Stimulated activated CD8-positive, alpha-beta memory T cell treated with anti-CD3 and anti-CD28 coated beads, Interleukin-15, amount 100 ng/mL, for 24 hours (primary cell): ENCODE data around the gene DUSP19.

Experiments
- DNase-seq: peaks from one replicate; pipeline ENCODE4 v3.0.0-alpha.2; 2020; ENCODE audit warnings: low read depth

Gene DUSP19

DNA sequence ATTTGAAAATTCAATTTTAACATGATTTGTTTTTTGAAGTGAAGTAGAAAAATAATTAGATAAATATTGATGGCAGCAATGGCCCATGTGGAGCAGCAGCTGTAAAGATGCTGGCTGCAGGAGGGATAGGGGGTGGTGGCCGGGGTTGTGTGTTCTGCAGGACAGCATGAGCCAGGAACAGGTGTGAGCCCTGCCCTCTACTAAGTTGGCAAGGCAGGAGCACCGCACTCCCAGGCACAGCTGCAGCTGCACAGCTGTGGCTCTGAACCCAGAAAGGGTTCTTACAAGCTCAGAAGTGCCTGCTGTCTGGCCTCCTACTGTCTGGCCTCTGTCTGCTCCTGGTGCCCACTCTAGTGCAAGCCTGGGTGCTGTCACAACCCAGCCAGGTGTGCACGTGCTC, 10.0 kb upstream of the DUSP19 start:
- no peak for DNase-seq

DNA sequence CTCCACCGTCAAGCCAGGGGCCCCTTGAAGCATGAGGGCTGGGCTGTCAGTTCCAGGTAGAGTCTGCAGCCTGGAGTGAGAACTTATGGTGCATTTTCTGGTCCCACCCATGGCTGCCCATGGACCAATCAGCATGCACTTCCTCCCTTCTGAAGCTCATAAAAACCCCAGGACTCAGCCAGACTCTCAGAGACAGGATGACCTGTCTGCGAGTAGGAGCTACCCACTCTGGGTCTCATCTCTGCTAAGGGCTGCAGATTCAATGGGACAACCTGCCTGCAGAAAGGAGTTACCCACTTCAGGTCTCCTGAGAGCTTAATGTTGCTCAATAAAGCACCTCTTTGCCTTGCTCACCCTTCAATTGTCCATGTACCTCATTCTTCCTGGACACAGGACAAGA, 9.4 kb upstream of the DUSP19 start:
- DNase-seq: no peak

DNA sequence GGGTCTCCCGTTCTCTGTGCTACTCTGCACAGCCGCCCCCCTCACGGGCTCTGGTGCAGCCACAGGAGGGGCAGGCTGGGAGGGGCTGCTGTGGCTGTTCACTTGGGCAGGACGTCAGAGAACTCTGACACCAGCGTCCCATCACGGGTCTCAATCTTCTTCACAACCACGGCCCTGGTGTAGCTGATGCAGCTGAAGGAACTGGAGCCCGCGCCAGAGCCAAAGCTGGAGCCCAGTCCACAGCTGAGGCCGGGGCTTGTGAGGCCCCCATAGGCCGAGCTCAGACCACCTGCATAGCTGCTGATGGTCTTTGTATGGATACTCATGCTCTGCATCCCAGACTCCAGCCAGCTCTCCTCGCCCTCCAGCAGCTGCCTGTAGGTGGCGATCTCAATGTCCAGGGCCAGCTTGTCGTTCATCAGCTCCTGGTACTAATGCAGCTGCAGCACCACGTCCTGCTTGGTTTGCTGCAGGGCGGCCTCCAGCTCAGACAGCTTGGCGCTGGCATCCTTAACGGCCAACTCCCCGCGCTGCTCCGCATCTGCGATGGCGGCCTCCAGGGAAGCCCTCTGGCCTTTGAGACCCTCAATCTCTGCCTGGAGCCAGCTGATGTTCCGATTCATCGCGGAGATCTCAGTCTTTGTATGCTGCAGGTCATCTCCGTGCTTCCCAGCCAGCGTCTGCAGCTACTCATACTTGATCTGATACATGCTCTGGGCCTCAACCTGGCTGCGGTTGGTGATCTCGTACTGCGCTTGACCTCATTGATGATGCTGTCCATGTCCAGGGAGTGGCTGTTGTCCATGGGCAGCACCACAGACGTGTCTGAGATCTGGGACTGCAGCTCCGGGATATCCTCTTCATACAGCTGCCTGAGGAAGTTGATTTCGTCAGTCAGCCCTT, 7.4 kb upstream of the DUSP19 start:
- no peak for DNase-seq

DNA sequence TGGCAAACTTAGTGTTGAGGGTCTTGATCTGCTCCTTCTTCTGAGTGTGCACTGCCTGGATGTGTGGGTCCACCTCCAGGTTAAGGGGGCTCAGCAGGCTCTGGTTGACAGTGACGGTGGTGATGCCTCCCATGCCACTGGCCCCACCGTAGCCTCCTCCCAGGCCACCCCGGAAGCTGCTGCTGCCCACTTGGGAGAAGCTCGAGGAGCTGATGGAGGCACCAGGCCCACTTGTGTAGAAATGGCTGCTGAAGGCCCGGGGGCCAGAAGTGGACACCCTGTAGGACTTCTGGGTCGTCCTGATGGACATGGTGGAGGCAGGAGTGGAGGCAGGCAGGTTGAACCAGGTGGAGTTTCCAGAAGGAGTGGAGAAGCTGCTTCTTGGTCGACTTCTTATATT, 6.4 kb upstream of the DUSP19 start:
- DNase-seq: no peak

DNA sequence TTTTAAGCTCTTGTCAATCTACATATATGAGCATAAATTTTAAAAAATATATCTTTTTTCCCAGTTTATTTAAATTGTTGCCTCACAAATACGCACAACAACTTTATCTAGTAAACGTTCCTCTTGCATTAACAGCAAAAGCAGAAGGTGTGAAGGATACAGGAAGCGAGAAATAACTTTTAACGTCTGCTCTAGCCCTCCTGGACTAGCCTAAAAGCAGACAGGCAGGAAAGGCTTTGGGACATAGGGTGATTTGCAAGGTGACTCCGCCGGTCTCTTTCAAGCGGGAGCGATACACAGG, 434 bp upstream of the DUSP19 start:
- DNase-seq: no peak

DNA sequence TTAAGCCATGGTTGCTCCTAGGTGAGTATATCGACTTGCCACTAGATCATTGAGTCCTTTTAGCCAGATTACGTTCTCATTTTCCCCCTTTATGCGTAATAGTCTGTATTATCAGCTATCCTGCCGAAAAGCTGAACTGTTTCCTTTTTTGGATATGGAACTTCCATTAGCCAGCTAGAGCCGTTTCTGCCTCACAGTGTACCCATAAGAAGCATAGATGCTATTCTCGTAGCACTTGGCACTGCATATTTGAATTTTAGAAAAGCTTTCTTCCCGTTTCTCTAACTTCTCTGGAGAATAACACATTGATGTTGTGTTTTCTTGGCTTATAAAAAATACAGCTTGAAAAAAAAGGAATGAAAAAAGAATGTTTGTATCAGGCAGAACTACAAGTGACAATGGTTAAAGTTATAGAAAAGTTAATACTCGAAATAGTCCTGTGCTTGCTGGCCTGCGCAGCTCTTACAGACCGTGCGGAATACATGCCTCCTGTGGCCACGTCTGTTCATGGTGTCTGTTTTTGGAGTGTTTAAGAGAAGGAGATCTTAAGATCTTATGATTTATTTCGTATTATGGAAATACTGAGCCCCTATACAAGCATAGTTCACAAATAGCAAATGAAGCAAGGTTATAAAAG, 710 bp downstream of the DUSP19 start:
- DNase-seq: no peak

DNA sequence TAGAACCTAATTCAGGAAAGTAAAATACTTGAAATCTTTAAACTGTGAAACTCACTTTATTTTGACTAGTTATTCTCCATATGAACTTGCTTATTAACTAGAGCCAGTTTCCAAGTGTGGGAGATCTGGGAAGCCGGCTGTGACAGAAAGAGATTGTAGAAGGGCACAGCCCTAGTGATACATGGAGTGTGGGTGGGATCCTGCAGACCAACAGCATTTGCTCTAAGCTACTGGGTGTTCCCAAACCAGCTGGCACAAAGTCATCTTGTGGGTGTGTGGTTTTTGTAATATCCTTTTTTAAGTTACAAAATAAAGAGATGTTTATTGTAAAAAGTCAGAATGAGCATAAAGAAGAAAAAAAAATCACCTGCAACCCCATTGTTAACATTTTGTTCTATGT, 3.4 kb downstream of the DUSP19 start:
- DNase-seq: no peak

DNA sequence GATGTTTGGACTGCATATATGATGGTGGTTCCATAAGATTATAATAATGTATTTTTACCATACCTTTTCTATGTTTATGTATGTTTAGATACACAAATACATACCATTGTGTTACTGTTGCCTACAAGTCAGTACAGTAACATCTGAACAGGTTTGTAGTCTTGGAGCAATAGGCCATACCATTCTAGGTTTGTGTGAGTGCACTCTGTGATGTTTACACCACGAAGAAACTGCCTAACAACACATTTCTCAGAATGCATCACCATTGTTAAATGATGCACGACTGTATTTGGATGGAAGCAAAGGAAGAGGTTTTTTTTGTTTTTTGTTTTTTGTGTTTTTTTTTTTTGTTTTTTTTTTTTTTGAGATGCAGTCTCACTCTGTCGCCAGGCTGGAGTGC, 9.5 kb downstream of the DUSP19 start:
- no peak for DNase-seq

DNA sequence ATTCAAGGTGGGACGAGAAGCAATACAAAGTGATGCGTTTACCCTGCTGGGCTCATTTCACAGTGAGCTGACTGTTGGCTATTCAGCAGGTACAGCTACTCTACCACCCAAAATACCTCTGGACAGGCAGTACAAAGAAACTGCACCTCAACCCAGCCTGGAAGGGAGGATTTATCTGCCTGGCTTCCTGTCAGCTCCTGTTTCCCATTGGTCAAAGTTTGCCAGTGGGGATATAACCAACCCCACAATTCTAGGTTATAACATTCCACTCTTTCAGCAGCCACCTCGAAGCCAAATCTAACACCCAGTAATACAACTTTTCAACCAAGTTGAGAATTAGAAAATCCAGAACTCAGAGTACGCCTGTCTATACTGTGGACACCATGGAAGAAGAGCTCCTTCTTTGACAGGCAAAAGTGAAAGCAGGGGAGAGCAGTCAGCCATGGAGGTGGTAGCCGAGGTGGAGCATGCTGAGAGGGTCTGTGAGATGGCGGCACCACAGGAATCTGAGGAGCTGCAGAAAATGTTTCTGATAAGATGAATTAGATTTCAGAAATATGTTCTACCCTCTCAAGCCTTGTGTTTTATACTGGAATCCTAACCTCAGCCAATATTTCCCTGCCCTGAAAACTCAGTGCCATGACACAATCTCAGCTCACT, 10.8 kb downstream of the DUSP19 start:
- DNase-seq: no peak

DNA sequence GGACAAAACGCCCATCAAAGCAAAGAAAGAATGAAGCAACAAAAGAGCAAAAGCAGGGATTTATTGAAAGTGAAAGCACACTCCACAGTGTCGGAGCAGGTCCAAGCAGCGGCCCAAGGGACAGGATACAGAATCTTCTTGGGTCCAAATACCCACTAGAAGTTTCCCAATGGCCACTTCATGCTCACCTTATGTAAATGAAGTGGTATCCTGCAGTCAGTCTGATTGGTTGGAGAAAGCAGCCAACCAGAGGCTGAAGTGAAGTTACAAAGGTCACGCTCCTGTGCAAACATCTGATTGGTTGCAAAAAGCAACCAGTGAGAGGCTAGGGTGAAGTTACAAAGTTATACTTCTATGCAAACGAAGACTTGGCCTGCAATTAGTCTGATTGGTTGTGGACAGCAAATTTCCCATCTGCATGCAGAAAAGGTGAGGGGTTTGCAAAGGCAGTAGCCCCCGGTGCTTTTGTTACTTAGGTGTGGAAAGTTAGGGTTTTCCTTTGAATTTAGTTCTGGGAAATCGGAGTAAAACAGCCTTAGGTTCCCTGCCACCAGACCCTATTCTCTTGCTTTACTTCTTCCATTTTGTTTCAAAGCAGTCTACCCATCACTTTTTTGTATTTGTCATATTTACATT, 12.9 kb downstream of the DUSP19 start:
- DNase-seq: no peak

DNA sequence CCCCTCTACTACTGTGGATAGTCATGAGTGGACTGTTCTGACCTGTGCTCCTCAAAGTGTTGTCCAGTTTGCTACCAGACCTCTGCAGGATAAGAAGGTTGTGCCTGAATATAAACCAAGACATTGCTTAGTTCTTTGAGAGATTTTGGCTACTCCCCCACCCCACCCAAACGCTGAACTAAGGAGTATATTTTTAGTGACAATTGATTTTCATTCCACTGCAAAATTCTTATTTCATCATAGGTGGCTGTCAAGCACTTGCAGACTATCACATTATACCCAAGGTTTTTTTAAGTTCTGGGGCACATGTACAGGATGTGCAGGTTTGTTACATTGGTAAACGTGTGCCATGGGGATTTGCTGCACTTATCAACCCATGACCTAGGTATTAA, 13.4 kb downstream of the DUSP19 start:
- DNase-seq: no peak

DNA sequence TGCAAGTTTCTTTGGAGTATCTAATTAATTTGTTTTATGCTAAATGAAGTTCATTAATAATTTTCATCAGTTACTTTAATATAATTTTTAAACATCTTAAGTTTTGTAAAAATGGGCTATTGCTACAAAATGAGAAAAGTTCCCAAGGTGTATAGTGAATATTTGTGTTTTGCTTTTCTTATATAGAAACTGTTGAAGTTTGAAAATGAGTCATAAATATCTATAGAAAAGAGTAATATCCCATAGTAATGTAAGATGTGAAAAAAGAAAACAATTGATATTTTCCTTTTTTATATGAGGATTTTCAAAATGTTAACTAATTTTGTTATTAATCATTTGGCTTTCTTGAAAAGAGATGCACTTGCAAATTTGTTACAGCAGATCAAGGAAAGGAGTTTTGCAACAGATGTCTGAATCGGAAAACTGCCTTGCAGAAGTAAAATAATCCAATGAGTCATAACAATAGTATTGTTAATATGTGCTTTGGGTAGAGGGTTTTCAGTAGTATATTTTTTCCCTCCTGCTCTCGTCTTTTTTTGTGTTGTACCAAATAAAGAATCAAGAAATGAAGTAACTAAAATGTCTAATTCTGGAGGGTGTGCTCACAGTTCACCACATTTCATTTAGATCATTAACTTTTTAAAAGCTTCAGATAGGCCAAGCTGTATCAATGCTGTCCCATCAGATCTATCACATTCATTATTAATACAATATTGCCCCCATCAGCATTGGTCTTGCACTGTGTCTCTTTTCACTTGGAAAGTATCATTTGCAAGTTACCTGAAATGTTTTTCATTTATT, 15.5 kb downstream of the DUSP19 start:
- DNase-seq: no peak

DNA sequence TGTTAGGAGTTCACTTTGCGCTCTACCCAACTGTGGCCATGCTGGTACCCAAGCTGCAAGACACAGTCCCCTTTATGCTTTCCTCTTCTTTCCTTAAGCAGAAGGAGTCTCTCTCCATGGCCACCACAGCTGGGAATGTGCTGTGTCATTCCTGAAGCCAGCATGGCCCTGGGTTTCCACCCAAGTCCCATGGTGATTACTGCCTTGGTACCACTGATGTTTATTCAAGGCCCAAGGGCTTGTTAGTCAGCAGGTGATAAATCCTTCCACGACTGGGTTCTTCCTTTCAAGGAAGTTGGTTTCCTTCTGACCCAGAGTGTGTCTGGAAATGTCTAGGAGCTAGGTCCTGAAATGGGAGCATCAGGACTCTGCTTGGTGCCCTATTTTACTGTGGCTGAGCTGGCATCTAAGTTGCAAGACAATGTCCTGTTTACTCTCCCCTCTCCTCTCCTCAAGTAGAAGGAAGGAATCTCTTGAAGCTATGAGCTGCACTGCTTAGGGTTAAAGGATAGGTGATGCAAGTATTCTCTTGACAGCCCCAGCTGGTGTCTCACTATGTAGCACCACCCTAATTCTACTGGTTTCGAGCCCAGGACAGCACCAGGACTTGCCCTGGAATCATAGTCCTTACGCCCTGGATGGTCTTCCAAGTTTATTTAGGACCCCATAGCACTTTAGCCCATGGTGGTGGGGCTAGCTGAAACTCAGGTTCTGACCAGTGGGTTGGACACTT, 27.0 kb downstream of the DUSP19 start:
- no peak for DNase-seq

DNA sequence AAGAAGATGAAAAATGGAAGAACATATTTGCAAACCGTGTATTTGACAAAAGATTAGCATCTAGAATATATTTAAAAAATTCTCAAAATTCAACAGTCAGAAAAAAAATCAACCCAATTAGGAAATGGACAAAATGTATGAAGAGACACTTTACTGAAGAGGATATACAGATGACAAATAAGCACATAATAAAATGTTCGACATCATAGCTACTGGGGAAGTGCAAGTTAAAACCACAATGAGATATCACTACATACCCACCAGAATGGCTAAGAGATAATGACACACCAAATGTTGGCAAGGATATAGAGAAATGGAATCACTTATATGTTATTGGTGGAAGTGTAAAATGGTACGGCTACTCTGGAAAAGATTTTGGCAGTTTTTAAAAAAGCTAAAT, 34.0 kb downstream of the DUSP19 start:
- DNase-seq: no peak

DNA sequence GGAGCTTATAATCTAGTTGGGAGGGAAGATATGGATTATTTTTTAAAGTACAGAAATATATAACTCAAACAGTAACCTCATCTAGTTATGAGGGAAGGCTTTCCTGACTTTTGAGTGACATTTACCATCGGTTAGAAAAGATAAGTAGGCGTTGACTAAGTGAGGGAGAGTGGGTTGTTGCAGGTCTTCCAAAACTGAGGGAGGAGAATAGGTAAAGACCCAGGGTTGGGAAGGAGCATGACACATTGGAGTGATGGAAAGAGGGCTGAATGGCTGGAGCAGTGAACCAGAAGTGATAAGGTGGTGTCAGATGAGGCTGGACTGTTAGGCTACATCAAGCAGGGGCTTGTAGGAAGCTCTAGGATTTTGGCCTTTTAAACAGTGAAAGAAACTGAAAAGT, 35.1 kb downstream of the DUSP19 start:
- no peak for DNase-seq

DNA sequence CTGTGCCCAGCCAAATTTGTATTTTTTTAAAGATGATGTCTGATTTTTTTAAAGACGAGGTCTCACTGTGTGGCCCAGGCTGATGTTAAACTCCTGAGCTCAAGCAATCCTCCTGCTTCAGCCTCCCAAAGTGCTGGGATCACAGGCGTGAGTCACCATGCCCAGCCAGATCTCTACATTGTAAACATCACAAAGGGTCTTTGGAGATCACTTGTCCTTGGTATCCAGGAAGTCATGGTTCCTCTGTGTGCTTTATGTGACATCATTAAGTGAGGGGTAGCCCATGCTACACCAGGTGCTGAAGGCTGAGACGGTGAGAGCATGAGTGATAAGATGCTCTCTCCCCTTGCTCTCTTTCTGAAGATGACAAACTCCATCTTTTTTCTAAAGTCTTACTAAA, 38.7 kb downstream of the DUSP19 start:
- no peak for DNase-seq

DNA sequence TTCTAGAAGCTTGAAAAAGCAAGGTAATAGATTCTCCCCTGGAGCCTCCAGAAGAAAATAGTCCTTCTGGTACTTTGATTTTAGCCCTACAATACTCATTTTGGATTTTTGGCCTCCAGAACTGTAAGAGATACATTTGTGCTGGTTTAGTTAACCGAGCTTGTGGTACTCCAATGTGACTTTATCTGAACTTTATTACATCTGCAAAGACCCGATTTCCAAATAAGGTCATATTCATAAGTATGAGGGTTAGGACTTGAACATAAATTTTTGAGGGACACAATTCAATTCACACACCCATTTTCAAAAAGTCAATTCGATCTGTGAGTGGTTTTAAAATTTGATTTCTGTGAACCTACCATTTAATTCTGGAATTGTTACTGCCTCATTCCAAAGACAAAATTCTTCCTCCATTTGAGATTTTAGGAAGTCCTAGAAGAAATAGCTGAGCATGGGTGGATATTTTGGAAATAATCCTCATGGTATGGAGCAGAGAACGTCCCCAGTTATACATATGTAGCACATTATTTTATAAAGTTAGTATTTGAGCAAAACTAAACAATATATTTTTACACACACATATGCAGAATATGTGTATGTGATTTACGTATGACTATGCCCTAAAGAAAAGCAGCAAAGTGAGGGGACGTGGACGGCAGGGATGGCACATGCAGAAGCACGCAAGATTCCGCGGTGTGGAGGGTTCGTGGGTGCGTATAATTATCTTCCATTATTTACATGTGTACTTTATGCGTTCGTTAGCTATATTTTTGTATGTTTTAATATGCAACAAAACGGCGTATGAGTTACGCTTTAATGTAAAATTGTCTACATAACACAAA, 44.8 kb downstream of the DUSP19 start:
- DNase-seq: no peak

DNA sequence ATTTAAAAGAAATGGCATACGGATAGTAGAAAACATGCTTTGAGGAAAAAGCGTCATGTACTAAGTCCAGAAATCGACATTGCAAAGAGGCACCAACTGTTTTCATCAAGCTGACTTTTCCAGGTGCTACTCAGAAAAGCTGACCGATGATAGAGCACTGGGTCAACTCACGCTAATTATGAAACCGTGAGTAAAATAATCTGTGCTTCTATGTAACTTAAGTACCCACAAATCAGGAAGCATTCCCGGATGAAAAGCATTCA, 45.3 kb downstream of the DUSP19 start:
- no peak for DNase-seq

DNA sequence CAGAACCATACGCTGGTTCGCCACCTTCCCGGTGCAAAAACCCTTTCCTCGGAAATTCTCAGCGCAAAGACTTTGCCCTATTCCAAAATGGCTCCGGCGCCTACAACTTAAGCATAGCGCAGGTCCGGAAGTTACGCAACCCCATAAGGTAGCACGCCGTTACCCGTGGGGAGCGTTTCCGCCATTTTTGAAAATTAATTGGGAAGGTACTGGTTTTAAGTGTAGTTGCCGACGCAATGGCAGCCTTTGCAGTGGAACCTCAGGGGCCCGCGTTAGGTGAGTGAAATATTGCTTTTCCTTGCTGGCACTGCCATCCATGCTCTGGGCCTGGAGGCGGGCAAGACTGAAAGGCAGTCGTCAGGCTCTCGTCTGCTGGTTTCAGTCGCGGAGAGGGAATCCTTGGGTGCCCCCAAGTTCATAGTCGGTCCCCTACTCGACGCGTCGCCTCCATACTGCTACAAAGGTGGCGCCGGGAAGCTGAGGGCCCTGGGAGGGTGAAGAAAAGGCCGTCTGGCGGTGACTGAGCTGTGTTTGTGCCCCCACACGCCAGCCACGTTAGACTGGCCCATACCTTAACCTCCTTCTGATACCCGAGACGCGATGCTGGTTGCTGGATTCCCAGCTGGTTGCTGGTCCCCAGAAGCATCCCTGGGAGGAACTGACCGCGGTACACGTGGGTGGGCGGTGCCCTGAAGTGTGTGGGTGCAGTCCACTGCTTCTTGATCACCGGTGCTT, 45.8 kb downstream of the DUSP19 start, which contains the start of gene NUP35:
Gene NUP35 (plus strand): TSS at position 222 of the 735 bp plus-strand sequence. CDS start 15 bp downstream, at position 237.
- peak; percentile 74 for DNase-seq

DNA sequence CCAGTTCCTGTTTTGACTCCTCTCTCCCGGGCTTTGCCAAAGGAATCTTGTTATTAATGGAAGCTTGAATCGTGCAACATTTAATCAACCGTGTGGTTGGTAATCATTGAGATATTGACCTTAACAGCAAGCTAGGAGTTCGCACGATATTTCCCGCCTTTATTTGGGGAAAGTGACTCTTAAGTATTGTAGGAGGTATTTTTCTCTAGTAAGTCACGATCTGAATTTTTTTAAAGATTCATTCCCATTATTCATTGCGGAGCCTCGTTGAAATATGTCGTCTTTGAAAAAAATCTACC, 46.4 kb downstream of the DUSP19 start:
- no peak for DNase-seq
